ENCODE data around the gene ADGRG4.

ADGRG4 gene

DNA sequence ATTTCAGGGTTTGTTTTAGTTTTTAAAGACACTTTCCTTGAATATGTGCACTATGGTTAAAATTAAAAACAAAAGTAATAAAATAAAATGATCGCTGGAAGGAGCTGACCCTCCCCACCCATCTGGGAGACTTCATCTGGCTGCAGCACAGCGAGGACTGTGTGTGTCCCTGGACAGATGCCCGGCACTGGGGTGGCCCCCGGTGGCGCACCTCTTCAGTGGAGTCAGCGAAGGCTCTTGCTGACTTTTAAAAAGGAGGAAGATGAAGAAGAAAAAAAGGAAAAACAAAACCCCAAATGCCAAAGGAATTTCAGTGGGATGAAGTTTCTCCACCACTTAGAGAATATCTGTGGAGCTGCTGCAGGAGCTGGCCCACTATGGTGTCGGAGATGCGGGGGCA, 5.4 kb upstream of the ADGRG4 start:
- DNase-seq = no peak

DNA sequence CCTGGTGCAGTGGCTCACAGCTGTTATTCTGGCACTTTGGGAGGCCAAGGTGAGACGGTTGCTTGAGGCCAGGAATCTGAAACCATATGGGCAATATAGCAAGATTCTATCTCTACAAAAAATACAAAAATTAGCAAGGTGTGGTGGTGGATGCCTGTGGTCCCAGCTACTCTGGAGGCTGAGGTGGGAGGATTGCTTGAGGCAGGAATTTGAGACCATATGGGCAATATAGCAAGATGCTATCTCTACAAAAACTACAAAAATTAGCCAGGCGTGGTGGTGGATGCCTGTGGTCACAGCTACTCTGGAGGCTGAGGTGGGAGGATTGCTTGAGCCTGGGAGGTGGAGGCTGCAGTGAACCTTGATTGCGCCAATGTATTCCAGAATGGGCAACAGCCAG, 2.3 kb downstream of the ADGRG4 start:
- no peak for DNase-seq

DNA sequence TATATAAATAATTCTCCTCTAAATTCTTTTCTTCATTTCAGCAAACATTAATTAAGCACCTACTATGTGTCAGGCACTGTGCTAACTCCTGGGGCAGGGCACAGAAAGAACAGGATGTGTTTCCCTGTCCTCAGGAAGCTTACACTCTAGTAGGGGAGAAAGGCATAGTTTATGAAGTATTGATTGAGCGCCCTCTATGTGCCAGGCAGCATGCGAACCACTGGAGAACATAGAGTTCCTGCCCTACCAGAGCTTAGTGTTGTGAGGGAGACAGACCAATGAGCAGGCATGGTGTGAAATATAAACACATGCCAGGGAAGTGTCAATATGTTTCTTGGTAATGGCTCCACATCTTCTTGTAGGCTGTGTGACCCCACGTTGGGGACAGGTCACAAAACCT, 3.7 kb downstream of the ADGRG4 start:
- DNase-seq = no peak

DNA sequence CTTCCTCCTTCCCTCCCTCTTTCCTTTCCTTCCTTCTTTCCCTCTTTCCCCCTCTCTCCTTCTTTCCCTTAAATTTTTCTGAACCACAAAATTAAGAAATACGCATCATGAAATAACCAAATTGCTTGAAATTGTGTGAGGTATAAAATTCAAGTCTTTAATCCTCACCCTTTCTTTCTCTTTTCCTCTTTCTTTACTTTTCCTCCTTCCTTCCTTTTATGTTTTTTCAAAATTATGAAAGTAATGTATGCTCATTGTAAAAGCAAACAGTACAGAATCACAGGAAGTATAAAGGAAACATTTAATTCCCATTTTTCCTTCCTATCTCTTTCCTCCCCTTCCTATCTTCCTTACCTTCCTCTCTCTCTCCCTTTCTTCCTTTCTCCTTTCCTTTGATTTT, 5.4 kb downstream of the ADGRG4 start:
- no peak for DNase-seq

DNA sequence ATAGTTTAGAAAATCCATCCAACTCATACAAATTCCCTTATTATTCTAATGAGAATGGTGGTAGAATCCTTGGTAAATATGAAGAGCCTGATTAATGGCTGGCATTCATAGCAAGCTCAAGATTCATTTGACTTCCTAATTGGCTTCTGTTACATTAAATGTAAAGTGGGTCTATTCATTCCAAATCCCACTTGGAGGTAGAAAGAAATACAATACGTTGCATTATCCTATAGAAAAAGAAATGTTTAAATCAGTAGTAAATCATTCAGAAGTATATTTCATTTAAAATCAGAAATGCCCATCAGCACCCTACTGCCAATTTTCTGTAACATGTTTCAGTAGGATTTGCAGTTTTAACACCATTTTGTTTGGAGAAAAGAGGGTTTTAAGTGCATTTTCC, 6.7 kb downstream of the ADGRG4 start:
- no peak for DNase-seq

DNA sequence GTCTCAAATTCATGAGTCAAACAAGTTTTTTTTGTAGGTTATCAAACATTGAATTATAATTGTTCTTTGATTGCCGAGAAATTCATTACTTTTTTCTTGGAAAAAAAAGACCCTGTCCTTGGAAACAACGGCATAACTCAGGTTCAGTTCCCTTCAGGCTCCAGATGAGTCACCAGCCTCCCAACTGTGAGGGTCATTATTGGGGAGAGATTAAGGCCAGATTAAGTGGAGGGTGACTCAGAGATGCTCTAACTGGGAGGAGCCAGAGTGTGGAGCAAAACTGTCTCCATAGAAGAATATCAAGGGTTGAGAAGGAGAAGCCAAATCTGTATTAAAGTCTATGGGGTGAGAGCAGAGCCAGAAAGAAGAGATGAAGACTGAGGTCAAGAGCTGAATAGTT, 9.6 kb downstream of the ADGRG4 start:
- no peak for DNase-seq

DNA sequence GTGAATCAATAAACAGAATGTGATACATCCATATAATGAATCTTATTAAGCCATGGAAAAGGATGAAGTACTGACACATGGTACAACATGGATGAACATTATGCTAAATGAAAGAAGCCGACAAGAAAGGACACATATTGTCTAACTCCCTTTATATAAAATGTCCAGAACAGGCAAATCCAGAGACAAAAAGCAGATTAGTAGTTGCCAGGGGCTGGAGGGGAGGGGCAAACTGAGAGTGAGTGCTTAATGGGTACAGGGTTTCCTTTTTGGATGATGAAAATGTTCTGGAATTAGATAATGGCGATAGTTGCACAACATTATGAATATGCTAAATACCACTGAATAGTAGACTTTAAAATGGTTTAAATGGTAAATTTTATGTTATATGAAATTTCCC, 17.4 kb downstream of the ADGRG4 start:
- no peak for DNase-seq

DNA sequence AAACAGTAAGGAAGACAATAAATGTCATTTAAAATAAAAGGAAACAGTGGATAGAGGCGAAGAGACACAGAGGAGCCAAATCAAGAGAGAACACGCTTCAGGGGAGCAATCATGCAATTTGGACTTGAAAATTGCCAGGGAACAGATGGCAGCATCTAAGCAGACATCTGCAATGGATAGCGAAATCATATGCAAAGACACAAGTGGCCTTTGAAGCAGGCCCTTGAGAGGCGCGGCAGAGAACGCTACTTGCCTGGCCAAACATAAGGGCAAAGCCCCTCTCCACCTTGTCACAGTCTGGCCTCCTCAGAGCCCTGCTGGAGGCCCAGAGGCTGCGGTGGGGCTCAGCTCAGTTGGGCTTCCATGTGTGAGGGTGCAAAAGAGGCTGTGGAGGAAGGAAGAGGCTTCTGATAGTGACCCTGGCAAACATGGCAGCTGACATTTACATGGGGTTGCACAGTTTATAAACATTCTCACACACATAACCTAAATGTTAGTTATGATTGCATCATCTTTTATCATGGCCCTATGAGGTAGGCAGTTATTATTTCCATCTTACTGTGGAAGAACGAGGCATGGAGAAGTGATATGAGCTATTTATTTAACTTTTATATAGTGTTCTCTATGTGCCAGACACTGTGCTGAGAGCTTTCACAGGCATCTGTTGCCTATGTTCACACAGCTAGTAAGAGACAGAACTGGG, 18.3 kb downstream of the ADGRG4 start:
- DNase-seq = peak; percentile 78

DNA sequence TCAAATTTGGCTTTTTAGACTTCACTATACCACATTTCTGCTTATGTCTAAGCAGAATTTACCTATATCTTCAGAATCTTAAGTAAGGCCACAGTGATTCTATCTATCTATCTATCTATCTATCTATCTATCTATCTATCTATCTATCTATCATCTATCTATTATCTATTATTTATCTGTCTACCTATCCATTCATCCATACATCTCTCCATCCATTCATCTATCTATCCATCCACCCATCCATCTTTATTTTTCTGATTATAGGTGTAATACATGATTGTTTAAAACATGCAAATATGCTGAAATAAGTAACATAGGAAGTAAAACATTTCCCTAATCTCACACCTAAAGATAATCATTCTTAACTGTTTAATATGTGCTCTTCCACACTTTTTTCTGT, 18.8 kb downstream of the ADGRG4 start:
- no peak for DNase-seq

DNA sequence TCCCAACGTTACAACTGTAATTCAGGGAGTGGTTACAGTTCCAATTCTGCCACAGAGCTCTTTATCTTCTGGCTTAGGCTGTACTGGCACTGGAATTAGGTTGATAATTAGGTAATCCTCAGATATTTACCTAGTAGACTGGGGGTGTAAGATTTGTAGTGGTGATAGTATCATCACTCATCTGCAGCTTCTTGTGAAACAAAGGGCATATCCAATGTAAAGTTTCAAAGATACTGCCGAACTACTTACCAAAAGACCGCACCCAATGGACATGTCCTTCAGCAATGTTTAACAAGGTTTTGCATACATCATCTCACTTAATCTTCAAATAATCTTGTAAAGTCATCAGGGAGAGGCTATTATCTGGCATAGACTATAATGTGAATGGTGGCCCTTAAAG, 20.8 kb downstream of the ADGRG4 start:
- no peak for DNase-seq

DNA sequence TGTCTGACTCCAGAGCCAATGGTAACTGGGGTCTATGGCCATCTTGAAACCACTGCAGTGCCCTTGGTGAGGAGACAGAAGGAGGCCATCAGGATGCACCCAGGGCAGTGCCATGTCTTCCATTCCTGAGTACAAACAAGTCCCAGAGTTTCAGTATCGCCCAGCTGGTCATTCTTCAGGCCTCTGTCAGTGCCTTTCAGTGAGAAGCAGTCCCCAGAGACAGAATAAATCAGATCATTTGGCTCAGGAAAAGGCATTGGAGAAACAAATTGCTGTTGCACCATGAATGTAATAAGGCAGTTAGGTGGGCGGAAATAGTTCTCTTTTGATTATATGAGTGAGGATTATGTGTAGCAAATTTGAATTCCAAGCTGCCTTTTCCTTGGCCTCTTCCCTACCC, 21.3 kb downstream of the ADGRG4 start:
- no peak for DNase-seq

DNA sequence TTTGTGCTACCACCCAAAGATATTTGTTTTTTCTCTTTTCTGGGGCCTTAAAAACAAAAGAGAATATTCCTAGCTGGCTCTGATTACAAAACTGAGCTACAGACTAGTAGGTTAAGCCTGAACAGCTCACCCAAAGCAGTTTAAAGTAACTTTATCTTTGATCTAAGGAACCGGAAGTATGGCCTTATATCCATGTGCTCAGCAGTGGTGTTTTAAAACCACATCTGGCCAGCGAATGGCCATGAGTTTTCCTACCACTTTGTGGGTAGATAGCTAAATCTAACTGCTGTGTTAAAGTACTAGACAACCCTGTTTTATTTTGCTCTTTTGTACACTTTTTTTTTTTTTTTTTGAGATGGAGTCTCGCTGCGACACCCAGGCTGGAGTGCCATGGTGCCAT, 24.6 kb downstream of the ADGRG4 start:
- no peak for DNase-seq

DNA sequence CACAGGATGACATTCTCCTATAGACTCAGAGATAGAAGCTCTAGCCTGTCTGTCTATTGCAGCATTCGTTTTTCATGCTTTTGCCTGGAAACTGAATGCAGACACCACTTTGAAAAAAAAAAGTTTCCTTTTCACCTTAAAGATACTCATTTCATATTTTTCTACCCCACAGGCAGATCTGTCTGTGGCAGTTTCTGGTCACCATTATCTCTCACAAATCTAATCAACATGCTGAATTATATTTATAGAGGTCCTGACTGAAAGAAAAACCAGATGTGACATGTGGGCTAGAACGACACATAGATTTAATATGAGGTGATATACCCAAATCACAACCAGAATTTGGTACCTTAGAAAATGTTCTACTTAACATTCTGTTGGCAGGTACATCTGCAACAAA, 28.2 kb downstream of the ADGRG4 start:
- no peak for DNase-seq

DNA sequence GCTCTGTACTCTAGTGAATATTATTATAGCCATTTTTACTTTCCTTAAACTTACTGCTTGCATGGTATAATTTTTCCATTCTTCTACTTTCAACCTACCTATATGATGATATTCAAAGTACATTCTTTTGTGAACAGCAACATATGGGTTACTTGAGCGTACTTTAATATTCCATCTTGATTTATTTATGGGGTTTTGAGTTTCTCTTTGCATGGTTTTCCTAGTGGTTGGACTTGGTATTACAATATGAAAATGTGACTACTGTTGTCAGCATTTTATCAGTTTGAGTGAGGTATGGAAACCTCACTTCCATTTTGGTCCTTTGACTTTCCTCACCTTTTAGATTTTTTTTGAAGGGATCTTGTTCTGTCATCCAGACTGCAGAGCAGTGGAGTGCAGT, 35.9 kb downstream of the ADGRG4 start:
- no peak for DNase-seq

DNA sequence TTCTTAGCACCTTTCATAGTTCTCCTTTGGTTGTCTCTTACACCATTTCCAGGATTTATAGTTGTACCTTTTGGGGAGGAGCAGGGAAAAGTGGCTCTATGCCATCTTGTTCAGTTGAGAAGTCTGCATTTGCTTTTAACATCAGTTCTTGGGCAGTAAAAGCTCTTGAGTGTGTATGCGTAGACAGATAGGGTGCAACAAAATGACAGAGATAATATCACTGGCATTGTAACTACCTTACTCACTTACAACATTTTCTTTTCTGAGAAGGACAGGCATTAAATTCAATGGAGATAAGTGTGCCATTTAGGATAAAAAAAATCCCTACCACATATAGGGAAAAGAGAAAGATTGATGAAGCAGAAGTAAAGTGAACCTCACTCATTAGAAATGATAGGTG, 38.9 kb downstream of the ADGRG4 start:
- DNase-seq = no peak

DNA sequence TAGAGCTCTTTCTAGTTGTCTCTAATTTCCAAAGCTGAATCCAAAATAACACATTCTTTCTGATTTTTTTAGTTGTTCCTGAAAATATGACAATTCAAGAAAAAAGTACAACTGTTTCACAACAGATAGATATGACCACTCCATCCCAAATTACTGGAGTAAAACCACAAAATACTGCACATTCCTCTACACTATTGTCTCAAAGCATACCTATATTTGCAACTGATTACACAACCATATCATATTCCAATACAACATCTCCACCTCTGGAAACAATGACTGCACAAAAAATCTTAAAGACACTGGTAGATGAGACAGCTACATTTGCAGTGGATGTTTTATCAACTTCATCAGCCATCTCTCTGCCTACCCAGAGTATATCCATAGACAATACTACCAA, 43.6 kb downstream of the ADGRG4 start:
- DNase-seq = no peak

DNA sequence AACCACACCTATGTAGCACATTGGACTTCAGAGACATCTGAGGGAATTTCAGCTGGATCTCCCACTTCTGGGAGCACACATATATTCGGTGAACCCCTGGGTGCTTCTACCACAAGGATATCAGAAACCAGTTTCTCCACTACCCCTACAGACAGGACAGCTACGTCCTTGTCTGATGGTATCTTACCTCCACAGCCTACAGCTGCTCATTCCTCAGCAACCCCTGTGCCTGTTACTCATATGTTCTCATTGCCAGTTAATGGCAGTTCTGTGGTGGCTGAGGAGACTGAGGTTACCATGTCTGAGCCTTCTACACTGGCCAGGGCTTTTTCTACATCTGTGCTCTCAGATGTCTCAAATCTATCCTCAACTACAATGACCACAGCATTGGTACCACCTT, 45.7 kb downstream of the ADGRG4 start:
- DNase-seq = no peak

DNA sequence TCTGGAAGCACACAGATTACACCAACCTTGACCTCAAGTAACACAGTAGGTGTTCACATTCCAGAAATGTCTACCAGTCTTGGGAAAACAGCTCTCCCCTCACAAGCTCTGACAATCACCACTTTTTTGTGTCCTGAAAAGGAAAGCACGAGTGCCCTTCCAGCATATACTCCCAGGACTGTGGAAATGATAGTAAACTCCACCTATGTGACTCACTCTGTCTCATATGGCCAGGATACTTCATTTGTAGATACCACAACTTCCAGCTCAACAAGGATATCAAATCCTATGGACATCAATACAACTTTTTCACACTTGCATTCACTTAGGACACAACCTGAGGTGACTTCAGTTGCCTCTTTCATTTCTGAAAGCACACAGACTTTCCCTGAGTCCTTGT, 46.9 kb downstream of the ADGRG4 start:
- no peak for DNase-seq

DNA sequence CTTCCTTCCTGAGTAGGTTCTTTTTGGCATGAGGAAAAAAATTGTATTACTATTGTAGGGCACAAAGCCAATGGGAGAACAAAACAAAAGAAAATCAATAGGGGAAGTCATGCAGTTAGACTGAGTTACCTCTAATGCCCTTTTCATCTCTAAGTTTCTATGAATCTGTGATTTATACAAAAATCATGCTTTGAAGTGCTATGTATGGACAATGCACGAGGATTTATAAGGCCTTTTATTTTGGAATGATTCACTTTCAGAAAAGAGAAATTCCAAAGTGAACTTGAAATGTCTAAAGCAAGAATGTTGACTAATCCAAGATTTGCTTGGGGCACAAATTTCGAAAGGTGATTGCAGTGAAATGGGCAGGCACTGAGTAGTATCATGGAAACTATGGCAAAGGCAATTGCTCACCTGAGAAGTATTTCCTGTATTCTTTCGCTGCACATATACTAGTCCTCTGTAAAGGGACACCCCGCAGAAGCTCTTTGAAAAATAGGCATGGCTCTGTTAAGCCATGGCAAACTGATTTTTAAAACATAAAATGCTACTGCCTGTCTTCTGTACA, 52.8 kb downstream of the ADGRG4 start:
- no peak for DNase-seq

DNA sequence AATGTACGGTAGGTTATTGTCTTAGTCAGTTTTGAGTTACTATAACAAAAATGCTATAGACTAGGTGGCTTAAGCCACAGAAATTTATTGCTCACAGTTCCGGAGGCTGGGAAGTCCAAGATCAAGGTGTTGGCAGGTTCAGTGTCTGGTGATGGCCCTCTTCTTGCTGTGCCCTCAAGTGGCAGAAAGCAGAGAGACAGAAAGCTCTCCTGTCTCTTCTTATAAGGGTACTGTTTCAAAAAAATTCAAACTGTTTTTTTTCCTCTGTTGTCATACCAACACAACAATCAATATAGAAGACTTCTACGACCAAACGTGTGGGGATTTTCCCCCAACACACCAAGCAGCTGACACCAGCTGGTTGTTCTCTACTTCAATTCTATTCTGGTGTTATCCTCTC, 53.4 kb downstream of the ADGRG4 start:
- DNase-seq = no peak

DNA sequence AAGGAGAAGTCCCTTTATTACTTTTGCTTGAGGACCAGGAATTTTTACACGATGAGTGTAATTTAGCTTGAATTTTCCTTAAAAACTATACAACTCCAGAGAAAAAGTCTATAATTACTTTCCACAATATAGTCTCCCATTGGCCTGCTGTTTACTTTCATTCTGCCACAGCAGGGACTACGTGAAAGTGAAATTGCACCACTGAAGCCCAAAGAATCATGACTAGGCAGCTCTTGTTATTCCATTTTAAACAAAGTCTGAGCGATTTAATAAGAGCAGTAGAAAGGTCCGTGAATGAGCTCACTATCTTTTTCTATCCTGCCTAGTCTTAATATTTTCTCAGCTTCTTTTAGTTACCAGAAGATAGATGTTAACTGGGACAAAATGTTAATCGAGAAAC, 68.6 kb downstream of the ADGRG4 start:
- no peak for DNase-seq

DNA sequence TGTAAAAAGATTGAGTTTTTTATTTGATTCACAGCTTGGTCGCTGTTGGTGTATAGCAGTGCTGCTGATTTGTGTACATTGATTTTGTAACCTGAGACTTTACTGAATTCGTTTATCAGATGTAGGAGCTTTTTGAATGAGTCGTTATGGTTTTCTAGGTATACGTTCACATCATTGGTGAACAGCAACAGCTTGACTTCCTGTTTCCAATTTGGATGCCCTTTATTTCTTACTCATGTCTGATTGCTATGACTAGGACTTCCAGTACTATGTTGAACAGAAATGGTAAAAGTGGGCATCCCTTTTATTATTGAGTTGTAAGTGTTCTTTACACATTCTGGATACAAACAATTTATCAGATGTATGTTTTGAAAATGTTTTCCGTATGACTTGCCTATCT, 76.0 kb downstream of the ADGRG4 start:
- no peak for DNase-seq

DNA sequence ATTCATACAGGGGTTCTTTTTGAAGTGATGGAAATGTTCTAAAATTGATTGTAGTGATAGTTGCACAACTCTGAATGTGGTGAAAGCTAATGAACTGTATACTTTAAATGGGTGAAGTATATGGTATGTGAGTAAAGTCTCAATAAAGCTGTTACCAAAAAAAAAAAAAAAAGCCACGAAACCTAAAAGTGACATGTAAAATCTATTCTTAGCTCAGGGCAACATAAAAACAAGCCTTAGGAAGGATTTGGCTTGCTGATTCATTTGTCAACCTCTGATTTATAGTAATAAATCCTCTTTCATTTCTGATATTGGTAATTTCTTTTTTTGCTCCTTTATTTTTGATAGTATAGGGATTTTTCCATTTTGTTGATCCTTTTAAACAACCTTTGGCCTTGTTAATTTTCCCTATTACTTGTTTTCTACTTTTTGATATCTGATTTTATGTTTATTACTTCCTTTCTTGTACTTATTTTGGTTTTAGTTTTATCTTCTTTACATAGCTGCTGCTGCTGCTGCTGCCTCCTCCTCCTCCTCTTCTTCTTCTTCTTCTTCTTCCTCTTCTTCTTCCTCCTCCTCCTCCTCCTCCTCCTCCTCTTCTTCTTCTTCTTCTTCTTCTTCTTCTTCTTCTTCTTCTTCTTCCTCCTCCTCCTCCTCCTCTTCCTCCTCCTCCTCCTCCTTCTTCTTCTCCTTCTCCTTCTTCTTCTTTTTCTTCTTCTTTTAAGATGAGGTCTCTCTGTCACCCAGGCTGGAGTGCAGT, 79.4 kb downstream of the ADGRG4 start:
- DNase-seq = no peak

DNA sequence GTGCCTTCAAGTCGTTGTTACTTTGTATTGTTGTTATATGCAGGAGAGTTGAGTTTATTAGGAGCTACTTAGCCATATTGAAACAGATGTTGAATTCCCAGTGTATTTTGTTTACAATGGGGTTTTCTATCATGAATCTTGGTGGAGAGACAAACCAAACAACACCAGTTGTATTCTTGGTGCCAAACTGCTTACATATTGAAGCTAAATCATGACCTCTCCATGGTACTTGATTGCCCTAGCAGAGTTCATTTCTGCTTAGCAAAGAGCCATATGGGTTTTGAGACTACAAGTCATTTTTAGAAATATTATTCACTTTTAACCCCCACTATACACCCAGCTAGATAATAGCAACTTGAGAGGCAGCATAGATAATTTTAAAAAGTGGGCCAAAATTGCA, 85.4 kb downstream of the ADGRG4 start:
- no peak for DNase-seq

DNA sequence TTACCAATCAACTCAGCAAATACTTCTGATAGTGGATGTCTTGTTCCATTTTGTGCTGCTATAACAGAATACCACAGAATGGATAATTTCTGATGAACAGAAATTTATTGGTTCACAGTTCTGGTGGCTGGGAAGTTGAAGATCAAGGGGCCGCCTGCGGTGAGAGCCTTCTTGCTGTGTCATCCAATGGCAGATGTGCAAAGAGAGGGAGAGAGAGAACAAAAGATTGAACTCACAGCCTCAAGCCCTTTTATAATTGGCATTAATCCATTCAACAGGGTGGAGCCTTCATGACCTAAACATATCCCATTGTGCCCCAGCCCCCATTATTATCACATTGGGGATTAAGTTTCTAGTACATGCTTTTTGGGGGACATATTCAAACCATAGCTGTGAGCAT, 86.1 kb downstream of the ADGRG4 start:
- no peak for DNase-seq
